AG20443 (cell line): ENCODE measurements around the gene GPT2.

ENCODE experiments used
- DNase-seq: peaks from one replicate; pipeline ENCODE4 v3.0.0; 2012; ENCODE audit warnings: low spot score, mixed read lengths

Gene GPT2

GRCh38 chr16:46968063-46968435 is 83.9 kb downstream of the GPT2 start:
- DNase-seq = no peak

- no peak for DNase-seq
Observed at GRCh38 chr16:46970089-46970488, 85.9 kb downstream of the GPT2 start.

GRCh38 chr16:46971271-46971670 is 87.1 kb downstream of the GPT2 start:
- no peak for DNase-seq

- DNase-seq = peak; percentile 66
Observed at GRCh38 chr16:46972429-46973206, 88.5 kb downstream of the GPT2 start.

GRCh38 chr16:46973207-46973995 is 89.2 kb downstream of the GPT2 start, which contains the start of gene DNAJA2:
TSS of gene DNAJA2 (minus strand) at chr16:46973674. CDS start at chr16:46973572, 102 bp downstream.
- peak; percentile 98 for DNase-seq

- DNase-seq = no peak
Observed at GRCh38 chr16:46973996-46974324, 89.8 kb downstream of the GPT2 start.

- no peak for DNase-seq
Observed at GRCh38 chr16:46974352-46974751, 90.2 kb downstream of the GPT2 start.

GRCh38 chr16:46975165-46975564 is 91.0 kb downstream of the GPT2 start:
- no peak for DNase-seq

- no peak for DNase-seq
Observed at GRCh38 chr16:46975908-46976470, 91.8 kb downstream of the GPT2 start.

GRCh38 chr16:46976550-46976949 is 92.4 kb downstream of the GPT2 start:
- DNase-seq = no peak
